HT-29 (cell line): ENCODE data around the gene ELFN2. TPM values are rescaled to one million over a fixed set of nuclear protein-coding genes. Genes with fewer than 3 reads are reported as not detected.
"Not testable (repeated sequence)": the region's sequence is repeated elsewhere in the genome, so short reads cannot be mapped to it uniquely, and the experiment has no call there.

Experiments used
- DNase-seq: peaks from one replicate; pipeline ENCODE4 v3.0.0-alpha.2; 2015; ENCODE audit warnings: low spot score
- total RNA-seq: library from RNA; depleted of rRNA; stranded (reverse); fragments of >200 nt; shearing (Covaris generic); gene quantifications from 2 replicates; pipeline ENCODE4 v1.2.3, GENCODE V29; 2014

Gene ELFN2
- total RNA-seq, 1 experiment from 2014 or later, result not detected

DNA sequence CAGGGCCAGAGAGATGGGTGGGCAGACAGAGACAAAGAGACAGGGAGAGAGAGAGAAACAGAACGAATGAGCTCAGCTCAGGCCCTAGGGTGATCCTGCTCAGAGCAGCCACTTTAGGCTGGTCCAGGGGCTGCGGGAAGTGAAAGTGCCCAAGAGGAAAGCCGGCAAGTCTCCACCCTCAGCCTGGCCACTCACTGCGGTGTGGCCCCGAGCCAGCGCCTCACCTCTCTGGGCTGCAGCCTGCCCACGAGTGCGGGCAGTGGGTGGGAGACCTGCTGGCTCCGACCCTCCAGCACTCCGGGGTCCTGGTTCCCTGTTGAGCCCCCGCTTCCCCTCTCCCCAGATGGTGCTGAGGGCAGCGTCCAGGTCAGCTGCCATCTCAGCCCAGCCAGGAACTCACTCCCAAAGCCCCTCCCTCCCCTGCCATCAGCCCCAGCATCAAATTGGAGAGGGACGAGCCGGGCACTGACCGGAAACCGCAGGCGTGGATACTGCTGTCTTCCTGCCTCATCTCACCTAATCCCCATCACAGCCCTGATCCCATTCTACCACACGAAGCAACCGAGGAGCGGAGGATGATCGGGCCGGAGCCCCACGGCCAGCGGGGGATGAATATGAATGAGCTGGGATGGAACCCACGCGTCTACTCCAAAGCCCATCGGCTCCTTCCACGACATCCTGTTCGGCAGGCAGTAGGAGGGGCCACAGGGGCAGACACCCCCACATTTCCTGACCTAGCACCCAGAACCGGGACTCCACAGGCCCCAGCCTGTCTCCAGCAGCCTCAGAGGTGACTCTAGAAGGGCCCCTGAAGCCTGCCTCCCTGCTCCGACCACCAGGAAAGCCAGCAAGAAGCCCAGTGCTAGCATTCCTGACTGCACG, 16.9 kb downstream of the ELFN2 start:
- DNase-seq, result no peak

DNA sequence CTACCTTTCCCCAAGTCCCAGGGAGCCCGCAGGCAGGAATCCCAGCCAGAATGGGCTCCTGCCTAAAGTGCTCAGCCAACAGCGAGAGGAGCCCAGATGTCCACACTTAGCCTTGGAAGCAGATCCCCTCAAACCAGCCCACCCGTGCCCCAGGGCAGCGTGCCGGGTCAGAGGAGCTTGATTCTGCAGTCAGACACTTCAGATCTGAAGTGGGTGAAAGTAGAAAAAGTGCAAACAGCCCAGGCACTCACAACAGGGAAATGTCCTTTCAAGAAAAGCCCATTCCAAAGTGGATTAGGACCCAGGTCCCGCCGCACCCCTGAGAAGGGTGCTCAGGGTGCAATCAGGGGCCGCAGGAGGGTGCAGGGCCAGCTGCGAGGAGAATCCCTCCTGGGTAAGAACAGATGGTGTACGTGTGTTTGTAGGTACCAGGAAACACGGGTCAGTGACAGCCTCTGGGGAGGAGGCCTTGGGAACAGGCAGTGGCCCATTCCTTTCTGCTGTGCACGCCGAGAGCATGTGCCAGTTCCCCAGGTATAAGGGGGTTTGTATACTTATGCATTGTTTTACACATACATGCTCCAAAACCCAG, 17.7 kb downstream of the ELFN2 start:
- no peak for DNase-seq

DNA sequence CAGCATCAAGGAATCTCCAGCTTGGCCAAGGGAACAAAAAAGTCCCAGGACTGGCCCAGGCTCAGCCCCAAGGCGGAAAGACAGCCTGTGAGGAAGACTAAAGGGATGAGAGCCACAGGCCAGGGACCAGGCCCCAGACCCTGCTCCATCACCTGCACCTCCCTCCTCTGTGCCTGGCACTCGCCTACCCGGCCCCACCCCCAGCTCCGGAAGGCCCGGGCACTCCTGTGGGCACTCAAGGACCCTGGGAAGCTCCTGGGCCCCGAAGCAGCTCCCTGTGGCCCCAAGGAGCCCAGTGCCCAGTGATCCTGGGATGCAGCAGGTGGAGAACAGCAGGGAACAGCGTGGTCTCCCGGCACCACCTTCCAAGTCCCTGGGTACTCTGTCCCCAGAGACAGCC, 18.2 kb downstream of the ELFN2 start:
- no peak for DNase-seq

DNA sequence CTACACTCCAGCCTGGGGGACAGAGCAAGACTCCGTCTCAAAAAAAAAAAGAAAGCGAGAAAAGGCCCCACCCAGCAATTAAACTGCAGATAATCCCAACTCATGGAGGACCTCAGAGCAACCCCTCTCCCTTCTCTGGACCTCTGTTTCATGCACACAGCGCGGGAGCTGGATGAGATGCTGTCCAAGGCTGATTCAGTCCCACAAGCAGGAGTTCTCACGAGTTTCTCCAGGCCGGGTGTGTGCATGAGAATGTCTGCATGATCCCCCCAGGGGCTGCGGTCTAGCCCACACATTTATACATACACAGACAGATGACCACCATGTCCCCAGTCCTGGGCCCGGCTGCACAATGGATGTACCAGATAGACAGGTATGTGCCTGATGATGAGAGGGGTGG, 19.4 kb downstream of the ELFN2 start:
- DNase-seq, result no peak

DNA sequence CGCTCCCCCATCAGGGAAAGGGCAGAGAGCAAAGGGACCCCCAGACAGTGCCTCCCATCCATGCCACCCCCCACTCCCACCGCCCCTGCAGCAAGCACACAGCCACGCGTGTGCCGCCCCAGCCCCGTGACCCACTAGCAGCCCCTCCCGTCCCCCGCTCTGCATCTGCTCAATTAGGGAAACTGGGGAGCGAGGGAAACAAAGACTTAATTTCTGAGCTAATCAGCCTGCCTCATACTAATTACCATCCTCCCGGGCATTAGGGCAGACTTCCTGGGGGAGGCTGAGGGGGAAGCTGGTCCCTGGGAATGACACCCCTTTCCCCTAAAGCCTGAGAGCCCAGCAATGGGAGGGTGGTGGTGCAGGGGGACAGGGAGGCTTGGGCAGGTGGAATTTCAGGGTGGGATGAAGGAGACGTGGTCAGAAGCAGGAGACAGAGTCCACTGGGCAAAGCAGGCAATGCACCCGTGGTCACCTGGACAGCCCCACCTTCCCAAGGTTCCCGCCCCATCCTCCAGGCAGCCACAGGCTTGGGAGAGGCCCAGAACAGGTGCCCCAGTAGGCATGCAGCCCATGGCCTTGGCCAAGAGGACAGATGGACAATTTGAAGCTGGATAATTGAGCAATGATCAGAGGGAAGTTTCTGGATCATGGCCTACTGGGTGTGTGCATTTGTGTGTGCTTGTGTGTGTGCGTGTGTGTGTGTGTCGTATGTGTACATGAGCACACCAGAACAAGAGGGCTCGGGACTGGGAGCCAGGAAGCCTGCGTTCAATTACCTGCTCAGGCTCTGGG, 20.6 kb downstream of the ELFN2 start:
- DNase-seq, result no peak

DNA sequence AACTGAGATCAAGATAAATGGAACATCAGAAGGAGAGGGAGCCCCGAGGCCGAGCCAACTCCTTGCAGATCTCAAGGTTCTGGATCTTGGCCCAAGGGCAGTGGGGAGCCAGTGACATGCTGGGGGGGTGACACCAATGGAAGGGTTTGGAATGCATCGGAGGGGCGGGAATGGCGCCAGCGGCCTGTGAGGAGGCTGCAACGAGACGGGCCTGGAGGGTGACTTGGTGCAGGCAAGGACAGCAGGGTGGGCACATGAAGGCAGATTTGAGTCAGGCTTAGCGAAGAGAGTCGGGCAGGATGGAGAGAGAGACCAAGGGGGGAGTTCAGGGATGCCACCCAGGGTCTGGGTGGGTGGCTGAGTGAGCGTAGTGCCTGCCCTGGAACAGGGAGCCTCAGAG, 23.2 kb downstream of the ELFN2 start:
- no peak for DNase-seq

DNA sequence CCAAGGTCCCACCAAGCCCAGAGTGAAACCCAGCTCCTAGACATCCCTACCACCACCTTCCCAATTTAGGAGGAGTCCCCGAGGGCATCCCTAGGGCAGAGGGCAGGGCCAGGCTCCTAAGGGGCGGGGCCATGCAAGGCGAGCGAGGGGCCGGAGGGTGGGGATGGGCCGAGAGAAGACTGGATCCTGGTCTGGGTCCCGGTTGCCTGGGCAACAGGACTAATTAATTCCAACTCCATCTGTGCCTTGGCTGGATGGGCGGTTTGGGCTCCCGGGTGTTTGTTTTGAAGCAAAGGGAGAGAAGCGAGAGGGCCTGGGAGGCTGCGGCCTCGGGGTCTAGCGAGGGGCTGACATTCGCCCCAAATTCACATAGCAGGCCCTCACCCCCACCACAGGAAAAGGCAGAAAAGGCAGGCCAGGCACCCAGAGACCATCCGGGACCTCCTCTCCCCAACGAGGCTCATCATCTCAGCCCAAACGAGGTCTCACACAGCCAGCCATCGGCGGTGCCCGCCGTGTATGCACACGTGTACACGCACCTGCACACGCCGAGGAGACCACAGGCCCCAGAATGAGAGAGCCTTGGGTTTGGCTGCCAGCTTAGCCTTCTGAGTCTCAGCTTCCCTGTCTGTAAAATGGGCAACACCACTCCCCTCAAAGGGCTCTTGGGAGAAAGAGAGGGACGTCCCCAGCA, 23.9 kb downstream of the ELFN2 start:
- no peak for DNase-seq

DNA sequence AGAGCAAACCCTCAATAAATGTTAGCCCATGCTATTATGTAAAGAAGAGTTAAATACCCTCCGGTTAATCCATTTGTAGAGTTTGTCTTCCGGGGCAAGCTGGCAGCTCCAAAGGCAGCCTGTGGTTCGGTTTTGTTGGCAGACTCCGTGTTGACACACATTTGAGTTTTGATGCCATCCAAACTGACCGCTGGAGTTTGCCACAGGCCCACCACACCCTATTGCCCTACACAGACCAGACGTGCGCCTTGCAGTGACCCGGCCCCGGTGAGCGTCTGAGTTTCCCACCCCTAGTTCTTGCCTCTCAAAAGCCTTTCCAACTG, 25.1 kb downstream of the ELFN2 start:
- no peak for DNase-seq

DNA sequence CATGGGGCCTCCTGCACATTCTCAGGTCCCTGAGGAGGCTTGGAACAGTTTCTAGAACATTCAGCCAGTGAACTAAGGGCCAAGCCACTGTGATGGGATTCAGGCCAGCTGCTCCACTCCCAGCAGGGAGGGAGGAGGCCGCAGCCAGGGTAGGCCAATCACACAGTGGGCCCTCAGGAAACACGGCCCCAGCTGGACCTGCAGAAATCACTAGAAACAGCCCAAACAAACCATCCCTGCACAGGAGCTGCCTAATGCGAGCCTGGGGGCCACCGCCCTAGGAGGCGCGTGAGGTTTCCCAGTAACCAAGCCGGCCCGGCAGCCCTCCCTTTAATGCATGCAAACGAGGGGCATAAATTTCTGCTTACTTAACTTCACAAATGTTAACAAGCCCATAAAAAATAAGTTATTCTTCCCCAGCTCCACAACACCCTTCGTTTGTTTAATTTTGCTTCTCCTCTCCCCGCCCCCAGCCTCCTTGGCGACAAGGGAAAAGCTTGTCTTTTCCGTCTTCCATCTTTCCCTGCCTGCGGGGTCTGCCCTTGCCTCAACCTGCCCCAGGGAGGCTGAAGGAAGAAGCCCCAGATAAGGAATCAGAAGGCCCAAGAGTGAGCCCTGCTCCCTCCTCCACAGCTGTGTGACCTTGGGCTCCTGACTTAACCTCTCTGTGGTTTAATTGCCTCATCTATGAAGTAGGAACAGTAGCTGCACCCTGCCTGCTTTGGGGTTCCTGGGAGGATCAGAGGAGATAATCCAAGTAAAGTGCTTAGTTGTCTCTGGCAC, 25.7 kb downstream of the ELFN2 start:
- DNase-seq, result no peak

DNA sequence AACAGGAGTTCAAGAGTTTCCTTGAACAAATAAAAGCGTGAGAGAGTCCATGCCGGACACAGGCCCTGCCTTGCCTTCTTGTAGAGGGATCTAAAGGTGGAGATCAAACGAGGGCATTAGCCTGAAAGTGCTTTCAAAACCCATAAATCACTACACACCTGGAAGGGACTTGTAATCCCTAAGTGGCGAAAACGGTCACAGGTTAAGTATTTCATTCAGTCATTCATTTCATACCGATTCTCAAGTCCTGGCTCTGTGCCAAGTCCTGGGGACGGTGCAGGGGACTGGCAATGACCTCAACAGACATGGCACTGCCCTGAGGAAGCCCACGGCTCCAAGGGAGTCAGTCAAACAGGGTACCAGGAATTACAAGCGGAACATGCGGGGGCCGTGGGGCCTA, 26.6 kb downstream of the ELFN2 start:
- peak; percentile 33 for DNase-seq

DNA sequence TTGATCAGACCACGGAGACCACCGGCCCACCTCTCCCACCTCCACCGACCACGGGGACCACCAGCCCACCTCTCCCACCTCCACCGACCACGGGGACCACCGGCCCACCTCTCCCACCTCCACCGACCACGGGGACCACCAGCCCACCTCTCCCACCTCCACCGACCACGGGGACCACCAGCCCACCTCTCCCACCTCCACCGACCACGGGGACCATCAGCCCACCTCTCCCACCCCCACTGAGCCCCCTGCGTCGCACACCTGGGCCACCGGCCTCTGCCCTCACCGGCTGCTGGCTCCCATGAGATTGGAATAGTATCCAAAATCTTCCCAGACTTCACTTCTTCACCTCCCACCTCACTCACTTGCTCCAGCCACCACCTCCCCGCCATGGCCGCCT, 27.8 kb downstream of the ELFN2 start:
- not testable (repeated sequence) for DNase-seq

DNA sequence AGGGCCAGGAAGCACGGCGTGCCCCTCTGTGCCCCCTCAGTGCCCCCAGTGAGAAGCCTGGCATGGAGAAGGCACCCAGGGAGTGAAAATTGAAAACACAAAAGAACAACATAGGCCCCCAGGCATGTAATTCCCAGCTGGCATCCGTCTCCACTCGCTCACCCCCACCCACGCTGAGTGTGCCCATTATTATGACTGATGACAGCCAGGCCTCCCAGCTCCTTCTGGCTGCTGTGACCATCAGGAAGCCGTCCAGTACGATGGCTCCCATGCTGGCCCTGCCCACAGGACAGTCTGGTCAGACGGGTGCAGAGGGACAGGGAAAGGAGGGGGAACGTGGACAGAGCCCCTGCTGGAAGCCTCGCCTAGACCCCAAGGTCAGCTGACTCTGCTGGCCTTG, 30.1 kb downstream of the ELFN2 start:
- no peak for DNase-seq

DNA sequence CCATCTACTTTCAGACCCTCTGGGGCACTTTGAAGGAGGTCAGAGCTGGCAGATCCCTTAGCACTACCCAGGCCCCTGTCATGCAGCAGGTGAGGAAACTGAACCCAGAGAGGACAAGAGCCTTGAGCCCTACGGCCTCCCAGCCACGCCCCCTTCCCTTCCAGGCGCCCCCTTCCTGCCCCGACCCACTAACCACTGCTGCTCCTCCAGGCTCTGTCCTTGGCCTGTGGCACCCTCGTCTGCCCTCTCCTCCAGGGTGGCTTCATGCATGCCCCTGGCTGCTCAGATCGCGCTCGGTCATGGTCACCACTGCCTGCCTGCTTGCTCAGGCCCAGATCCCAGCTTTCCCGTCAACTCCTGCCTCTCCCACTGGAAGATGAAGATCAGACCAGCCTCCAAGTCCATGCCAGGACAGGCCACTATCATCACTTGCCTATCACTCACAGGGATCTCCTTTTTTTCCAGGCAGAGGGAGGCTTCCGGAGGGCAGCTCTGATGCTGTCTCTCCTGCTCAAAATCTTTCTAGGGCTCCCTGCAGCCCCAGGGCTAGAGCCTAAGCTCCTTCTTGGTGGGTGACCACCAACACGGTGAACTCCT, 30.7 kb downstream of the ELFN2 start:
- DNase-seq, result no peak

DNA sequence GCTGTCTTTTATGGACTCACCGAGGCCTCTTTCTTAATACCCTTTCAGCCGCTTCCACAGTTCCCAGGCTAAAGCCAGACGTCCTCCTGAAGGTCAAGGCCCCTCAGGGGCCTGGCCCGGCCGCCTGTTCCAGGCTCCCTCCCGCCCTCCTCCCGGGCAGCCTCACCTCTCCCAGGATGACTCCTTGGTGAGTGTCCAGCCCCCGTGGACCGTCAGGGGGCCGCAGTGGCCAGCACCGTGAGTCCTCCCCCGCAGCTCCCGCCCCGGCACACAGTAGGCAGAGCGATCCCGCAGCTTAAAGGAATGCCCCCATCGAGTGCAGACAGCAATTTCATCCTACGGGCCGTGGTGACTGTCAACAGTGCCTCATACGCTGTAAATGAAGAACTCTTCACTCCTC, 32.9 kb downstream of the ELFN2 start:
- no peak for DNase-seq

DNA sequence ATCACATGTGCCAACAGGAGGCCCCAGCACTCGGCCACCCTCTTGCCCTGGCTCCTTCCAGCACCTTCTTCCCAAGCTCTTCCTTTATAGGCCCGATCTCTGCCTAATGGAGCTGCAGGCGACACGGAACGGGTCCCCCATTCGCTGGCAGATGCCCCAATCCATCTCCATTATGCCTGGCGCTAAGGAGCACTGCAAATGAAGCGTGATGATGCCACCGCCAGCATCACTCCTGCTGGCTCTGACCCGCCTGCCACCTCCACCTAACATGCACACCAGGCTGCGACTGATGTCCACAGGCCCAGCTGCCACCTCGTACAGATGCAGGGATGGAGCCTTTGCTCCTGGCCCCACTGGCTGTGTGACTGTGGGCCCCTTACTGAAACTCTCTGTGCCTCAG, 33.5 kb downstream of the ELFN2 start:
- DNase-seq, result no peak

DNA sequence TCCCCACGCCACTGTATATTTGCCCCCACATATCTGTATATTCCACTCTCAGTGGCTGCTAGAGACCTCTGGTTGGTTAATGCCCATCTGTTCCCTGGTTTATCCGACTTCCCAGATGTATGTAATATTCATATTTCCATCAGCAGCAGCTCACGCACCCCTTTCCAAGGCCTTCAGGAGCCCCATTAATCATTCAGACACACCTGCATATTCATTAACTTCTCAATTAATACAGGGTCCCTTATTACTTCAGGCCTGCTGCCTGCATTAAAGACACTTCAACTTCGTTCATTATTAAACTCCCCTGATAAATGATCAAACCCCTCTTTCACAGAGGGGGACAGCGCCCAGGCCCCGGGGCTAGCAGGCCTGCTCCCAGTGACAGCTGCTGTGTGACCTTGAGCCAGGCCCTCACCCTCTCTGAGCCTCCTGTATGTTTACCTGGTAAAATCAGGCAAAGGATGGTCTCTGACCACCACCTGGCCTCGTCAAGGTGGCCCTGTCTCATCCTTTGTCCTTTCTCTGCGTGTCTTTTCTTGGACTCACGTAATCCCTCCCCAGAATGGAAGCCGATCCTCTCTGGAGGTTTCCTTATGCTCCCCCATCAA, 34.5 kb downstream of the ELFN2 start:
- DNase-seq, result no peak

DNA sequence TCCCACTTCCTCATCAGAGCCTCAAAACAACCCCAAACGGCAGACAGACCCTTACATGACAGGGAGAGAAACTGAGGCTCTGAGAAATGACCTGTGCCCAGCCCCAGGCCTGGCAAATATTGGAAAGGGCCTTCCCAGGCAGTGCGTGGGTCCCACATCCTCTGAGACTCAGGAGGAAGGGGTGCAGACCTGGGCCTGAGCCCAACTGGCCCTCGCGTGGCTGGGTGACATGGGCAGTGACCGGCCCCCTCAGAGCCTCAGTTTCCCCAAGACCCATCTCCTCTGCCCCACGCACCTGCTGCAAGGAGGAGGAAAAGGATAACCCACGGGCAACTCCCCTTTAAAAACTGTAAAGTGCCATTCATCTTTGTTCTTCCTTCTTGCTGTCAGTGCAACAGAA, 35.6 kb downstream of the ELFN2 start:
- DNase-seq, result no peak

DNA sequence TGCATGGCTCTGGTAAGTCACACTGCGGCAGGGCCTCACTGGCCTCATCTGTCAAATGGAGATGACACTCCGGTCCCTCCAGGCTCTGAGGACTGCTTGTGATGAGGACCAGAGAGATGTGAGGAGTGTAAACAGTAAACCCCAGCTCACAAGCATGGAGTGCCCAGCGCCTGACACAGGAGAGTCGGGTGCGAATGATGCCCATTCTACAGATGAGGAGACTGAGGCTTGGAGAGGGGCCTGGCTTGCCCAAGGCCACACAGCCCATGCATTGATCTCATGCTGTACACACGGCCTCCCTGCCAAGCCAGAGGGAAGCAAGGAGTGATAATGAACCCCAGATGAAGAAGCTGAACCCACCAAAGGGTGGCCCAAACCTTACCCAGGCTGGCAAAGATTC, 37.2 kb downstream of the ELFN2 start:
- no peak for DNase-seq

DNA sequence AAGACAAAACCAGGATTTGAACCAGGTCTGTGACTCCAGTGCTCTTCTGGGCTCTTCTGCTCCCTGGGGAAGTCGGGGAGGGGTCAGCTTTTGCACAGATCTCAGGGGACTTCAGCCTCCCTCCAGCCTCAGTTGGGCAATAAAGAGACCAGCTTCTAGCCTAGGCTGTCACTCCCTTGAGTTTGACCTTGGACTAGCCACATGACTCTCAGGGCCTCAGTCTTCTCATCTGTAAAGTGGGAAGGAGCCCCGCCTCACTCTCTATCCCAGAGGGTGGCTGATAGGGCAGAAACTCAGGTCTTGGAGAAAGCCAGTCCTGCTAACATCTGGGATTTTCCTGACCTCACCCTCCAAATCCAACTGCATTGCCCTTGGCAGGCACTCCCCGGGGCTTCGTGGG, 38.7 kb downstream of the ELFN2 start:
- no peak for DNase-seq

DNA sequence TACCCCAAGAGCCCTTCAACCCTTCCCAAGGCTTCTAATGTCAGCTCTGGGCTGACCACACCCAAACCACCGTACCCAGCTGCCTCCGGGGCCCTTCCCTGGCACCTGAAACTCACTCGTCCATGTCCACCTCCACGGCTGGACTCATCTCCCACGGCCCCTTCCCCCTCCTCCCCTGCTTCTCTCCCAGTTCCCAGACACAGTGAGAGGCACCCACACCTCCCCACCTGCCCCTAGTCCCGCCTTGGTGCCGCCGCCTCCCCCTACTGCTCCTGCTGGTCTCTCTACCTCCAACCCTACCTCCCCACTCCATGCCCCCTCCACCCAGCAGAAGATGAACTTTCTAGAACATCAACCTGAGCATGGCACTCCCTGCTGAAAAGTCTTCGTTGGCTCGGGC, 39.5 kb downstream of the ELFN2 start:
- DNase-seq, result no peak

DNA sequence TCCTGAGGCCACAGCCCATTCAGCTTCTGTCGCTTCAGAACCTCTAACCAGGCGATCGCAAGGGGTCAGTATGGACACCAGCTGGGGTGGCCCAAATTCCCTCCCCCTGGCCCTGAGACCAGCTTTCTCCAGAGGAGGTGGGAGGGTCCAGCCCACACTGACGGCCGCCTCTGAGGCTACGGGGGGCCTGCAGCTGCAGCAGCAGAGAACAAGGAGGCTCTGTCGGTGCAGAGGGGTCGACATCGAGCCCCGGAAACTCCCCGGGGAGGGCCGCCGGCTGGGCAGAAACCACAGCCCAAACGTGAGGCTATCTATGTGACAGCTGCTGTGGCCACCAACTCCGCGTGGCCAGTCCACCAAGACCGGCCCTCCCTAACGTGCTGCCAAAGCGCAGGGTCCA, 40.8 kb downstream of the ELFN2 start:
- no peak for DNase-seq
